ENCODE data around the gene PROX2.

GRCh38 chr14:74915426-74915825 is 39.5 kb upstream of the PROX2 start:
- TF ChIP-seq, protein P1, sequence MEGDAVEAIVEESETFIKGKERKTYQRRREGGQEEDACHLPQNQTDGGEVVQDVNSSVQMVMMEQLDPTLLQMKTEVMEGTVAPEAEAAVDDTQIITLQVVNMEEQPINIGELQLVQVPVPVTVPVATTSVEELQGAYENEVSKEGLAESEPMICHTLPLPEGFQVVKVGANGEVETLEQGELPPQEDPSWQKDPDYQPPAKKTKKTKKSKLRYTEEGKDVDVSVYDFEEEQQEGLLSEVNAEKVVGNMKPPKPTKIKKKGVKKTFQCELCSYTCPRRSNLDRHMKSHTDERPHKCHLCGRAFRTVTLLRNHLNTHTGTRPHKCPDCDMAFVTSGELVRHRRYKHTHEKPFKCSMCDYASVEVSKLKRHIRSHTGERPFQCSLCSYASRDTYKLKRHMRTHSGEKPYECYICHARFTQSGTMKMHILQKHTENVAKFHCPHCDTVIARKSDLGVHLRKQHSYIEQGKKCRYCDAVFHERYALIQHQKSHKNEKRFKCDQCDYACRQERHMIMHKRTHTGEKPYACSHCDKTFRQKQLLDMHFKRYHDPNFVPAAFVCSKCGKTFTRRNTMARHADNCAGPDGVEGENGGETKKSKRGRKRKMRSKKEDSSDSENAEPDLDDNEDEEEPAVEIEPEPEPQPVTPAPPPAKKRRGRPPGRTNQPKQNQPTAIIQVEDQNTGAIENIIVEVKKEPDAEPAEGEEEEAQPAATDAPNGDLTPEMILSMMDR (IDR thresholded peaks at IDR 0.05), result no peak
- no peak for TF ChIP-seq POLR2A (IDR thresholded peaks at IDR 0.05)
